ENCODE data around the gene CSTB.

CSTB gene

GRCh38 chr21:43731476-43731875 is 44.6 kb downstream of the CSTB start:
- no peak for DNase-seq (ENCODE audit: low read depth in 2 of 2)

- peak; percentile 72 to 78 for DNase-seq (ENCODE audit: low read depth in 2 of 2)
Measured at GRCh38 chr21:43728467-43729390, 47.4 kb downstream of the CSTB start.

GRCh38 chr21:43728154-43728466 is 48.0 kb downstream of the CSTB start:
- DNase-seq (ENCODE audit: low read depth in 2 of 2), result no peak

GRCh38 chr21:43727519-43728153 is 48.5 kb downstream of the CSTB start:
- DNase-seq (ENCODE audit: low read depth in 2 of 2), result no peak

GRCh38 chr21:43726686-43727518 is 49.2 kb downstream of the CSTB start:
- no peak for DNase-seq (ENCODE audit: low read depth in 2 of 2)

Measured in activated CD8-positive, alpha-beta memory T cell treated with anti-CD3 and anti-CD28 coated beads for 4 hours (primary cell).